Occipital lobe (tissue), 2 donors: ENCODE results near the gene SORCS2. TPM values are rescaled to one million over a fixed set of nuclear protein-coding genes. Genes with fewer than 3 reads are reported as not detected.

Experiments
- DNase-seq: peaks from one replicate; lab custom pipeline; 2025; lab: John Stamatoyannopoulos, UW
- total RNA-seq: library from RNA; depleted of rRNA; stranded (reverse); fragments of >200 nt; gene quantifications from one replicate; pipeline ENCODE4 v1.2.3, GENCODE V29; 2014

SORCS2 gene
- total RNA-seq, 1 donor from 2014 or later: 4.1 TPM

DNA sequence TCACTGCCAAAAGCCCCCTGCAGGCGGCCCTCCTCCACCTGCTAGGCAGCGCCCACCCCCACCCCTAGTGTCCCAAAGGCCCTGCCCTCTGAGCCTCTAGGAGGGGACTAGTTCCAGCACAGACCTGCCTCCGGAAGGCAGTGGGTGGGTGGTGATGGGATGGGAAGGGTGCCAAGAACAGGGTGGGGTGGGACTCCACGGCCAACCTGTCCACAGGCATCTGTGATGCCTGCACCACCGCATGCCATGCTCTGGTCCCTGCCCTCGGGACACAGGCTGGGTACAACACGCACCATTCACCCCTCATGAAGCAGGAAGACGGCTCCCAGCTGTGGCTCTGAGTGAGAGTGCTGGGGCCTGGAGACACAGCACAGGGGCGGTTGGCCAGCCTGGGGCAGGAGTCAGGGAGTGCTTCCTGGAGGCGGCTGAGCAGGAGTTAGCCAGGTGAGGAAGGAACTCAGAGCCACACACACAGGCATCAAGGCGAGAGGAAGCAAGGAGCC lies 485.5 kb downstream of the SORCS2 start:
- DNase-seq: no peak

DNA sequence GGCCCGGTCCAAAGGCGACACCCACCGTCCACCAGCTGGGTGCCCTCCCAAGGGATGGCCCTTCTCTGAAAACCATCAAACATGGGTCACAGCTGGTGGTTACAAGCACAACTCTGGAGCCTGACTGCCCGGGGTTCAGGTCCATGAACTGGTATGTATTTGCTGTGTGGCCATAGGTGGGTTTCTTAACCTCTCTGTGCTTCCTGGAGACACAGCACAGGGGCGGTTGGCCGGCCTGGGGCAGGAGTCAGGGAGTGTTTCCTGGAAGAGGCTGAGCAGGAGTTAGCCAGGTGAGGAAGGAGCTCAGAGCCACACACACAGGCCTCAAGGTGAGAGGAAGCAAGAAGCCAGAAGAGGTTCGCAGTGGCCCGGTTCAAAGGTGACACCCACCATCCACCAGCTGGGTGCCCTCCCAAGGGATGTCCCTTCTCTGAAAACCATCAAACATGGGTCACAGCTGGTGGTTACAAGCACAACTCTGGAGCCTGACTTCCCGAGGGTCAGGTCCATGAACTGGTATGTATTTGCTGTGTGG lies 486.0 kb downstream of the SORCS2 start:
- no peak for DNase-seq

DNA sequence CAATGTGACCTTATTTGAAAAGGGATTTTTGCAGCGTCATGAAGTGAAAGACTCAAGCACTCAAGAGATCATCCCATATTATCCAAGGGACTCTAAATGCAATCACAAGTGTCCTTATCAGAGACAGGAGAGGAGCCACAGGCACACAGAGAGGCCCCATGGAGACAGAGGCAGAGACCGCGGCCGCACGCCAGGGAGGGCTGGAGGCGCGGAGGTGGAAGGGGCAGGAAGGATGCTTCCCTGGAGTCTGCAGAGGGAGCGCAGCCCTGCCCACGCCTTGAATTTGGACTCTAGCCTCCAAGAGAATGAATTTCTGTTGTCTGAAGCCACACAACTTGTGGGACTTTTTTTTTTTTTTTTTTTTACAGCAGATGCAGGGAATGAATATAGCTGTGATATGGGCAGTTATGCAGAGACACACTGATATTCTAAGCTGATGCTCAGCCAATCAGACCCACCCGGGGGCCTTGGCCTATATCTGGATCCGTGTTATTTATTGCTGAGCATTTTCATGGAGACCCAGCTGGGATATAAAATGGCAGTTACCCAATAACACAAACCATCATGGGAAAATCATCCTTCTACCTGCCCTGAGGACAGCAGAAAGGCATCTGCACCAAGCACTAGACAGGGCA lies 487.2 kb downstream of the SORCS2 start:
- no peak for DNase-seq

DNA sequence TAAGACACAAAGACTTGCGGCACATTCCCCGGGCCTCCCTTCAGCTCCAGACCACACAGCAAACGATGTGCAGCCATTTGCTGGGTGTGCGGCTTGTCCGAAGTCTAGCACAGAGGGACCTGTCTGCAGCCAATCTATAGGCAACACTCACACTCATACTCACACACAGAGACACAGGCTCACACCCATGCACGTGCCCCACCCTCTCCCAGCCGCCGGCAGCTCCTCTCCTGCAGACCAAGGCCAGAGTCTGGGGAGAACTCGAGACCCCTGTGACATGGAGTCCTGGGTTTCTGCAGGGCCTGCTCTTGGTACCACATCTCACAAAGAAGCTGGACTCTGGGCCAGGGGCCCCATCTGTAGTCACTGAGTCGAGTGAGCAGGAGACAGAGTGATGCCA lies 487.8 kb downstream of the SORCS2 start:
- no peak for DNase-seq

DNA sequence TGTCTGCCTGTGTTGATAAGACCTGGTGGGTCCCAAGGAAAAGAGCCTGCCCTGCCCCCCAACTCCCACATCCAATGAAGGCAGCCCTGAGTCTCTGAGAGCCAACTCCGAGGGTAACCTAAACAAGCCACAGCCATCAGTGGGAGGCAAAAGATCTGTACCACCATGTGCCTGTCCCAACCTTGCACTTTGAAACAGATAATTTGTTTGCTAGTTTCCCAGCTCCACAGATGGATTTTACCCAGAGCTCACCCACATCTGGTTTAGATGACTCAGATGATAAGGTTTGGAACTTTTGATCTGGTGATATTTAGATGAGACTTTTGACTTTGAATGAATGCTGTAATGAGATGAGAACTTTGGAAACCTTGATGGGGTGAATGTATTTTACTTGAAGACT lies 488.4 kb downstream of the SORCS2 start:
- DNase-seq: no peak

DNA sequence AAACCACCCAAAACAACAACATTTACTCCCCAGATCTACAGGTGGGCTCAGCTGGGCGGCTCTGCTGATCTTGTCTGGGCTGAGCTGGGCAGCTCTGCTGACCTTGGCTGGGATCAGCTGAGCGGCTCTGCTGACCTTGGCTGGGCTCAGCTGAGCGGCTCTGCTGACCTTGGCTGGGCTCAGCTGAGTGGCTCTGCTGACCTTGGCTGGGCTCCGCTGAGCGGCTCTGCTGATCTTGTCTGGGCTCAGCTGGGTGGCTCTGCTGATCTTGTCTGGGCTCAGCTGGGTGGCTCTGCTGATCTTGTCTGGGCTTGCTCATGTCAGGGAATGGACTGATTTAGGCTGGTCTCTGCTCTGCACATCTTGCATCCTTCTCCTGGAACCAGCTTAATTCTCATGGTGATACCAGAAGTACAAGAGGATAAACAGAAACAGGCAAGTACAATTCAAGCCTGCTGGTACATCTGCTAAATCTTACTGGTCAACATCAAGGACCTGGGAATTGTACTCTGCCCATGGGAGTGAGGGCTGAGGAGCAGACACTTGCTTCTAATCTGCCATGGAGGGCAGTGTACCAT lies 490.9 kb downstream of the SORCS2 start:
- DNase-seq: no peak

DNA sequence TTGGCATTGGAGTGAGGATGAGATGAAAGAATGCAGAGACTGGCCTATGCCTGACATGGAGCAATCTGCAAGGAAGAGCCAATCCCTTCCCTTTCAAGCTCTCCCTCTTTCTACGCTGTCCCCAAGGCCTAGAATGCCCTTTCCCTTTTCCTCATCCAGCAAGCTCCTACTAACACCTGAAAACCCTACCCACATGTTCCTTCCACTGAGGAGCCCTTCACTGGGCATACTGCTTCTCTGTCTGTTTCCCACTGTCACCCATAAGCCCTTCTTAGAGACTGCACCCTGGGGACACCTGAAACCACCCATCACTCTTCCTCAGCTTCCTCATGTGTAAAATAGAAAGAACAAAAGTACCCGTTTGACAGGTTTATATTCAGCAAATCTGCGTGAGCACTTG lies 492.0 kb downstream of the SORCS2 start:
- DNase-seq: no peak

DNA sequence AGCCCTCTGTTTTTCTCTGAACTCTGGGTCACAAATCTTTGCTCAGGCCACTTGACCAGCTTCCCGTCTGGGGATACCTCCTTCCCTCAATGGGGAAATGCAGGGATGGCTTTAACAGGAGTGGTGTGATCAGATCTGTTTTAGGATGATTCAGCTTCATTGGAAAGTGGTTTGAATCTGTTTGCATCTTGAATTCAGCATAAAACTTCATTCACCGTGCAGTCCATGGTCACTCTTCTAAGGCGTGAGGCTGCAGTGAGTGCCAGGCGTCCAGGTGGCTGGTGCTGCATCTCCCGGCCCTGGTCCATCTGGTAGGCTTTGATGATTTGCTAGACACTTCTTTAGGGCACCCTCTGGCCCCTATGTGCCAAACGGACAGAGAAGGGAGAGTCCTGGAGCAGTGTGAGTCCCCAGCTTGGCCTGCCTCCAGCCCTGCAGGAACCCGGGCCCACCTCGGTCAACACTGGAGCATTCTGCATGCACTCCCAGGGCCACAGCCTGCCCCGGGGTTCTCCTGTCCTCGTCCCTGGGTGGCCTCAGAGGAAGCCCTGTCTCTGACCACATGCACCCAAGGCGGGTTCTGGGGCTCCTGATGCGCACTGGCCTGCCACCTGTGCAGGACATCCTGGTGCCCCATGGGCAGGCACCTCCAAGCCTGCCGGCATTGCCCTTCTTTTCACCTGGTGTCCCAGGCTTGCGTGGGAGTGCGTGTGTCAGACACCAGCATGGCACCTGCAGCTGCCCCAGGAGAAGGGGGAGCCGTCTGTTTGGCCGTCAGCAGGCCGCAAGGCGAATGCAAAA lies 493.9 kb downstream of the SORCS2 start:
- DNase-seq: no peak

DNA sequence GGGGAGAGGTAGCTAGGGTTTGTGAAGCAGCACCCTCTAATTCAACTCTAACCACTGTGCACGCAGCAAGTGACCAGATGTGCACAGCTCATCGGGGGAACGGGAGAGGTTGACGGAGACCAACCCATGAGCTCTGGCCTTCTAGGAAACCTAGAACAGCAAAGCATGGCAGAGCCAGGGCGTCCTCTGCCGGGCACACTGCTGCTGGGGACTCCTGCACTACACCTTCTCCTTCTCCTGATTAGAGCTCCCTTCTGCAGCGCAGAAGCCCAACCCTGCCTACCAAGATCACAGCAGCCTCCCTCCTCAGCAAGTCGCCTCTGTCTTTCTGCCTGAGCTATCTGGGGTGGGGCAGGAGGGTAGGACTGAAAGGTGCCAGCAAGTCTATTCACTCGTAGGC lies 494.7 kb downstream of the SORCS2 start:
- DNase-seq: no peak

DNA sequence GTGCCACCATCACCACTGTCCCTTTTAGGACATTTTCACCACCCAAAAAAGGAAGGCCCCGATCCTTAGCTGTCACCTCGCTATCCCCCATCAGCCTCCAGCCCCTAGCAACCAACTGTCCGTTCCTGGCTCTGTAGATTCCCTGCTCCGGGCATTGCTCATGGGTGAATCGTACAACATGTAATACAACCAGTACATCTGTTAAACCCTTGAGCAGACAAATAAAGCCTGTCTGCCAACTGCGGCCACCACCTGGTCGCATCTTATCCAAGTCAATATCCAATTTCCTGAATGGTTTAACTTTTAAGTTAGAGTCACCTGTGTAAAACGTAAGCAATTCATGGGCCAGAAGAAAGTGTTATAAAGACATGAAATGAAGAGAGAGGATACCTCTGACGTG lies 495.5 kb downstream of the SORCS2 start:
- DNase-seq: no peak

DNA sequence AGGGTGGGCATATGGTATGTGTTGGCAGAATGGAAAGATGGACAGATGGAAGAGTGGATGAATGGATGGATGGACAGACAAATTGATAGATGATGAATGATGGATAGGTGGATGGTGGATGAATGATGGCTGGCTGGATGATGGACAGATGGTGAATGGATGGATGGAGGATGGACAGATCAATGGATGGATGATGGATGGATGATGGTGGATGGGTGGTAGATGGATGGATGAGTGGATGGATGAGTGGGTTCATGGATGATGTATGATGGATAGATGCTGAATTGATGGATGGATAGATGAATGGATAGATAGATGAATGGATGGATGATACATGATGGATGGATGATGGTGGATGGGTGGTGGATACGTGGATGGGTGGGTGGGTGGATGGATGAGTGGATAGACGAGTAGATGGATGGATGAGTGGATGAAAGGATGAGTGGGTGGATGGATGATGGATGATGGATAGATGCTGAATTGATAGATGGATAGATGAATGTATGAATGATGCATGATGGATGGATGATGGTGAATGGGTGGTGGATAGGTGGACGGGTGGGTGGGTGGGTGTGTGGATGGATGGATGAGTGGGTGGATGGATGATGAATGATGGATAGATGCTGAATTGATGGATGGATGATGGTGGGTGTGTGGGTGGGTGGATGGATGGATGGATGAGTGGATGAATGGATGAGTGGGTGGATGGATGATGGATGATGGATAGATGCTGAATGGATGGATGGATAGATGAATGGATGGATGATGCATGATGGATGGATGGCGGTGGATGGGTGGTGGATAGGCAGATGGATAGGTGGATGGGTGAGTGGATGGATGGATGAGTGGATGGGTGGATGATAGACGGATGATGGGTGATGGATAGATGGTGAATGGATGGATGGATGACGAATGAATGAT lies 497.7 kb downstream of the SORCS2 start:
- no peak for DNase-seq

DNA sequence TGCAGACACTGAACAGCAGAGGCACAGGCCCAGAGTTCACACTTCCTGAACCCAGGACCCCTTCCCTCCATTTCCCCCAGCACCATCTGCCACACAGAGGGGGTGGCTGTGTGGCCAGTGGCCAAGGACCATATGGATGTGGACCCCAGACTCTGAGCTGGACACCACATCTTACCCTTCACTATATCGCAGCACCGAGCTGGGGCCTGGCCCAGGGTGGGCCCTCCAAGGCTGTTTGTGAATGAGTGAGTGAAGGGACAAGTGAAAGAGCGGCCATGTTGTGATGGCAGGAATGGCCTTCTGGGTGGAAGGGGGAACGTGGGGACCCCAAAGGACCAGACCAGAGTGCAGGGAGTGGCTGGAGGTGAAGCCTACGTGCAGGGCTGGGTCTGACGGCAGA lies 498.7 kb downstream of the SORCS2 start:
- DNase-seq: no peak

DNA sequence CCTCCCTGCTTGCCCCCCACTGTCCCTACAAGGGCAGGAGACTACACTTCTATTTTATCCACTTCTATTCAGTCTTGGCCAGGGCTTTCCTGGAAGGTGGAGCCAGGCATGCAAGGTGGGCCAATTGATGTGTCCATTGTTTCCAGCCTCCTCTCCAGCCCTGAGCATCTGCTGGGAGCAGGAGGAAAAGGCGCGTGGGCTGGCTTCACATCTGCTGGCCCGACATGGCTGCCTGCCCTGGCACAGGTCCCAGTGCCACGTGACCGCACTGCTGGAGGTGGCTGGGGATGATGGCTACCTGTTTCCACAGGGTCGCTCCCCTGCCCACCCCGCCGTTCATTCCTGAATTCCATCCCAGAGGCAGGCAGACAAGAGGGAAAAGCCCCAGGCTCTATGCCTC lies 499.6 kb downstream of the SORCS2 start:
- DNase-seq: no peak

DNA sequence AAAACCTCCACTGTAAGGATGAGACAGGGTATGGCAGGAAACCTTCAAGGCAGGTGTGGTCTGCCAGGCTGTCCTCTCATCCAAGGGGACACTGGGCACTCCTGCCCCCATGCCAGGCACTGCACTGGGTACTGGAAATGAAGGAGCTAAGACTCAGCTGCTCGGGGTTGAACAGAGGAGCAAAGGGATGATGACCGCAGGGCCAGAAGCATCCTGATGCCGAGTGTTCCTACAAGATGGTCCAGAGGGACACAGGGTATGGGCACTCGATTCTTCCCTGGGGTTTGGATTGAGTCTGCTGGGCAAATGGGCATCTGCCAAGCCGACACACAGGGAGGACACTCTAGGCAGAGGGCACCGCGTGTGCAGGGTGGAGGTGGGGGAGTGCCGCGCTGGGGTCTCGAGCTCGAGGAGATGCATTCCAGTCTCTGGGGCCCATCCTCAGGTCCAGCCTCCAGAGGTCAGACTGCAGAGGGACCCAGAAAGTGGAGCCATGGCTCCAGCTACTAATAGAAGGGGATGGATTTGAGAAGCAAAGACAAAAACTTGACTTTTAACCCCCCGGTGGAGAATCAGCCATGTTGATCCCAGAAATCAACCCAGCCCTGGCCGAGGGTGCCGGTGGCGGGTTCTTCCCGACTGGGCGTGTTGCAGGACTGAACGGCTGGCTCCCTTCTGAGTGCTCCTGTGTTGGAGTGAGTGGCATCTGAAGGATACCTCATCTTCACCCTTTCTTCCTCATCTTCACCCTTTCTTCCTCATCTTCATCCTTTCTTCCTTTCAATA lies 500.3 kb downstream of the SORCS2 start:
- DNase-seq: no peak

DNA sequence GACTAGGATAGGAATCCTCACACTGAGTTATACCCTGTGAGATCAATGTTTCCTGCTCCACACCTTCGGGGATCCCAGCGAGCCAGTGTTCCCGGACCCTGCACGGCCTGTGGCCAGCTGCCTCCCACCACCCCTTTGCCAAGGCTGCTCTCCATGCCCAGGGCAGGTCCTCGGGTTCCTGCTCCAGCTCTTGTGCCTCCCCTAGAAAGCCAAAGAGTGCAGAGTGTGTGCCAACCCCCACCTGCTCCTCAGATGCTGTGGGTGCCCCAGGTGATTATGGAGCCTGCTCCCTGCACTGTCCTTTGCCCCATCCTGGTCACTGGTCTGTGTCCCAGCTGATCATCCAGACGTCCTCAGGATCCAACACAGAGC lies 500.9 kb downstream of the SORCS2 start:
- no peak for DNase-seq

DNA sequence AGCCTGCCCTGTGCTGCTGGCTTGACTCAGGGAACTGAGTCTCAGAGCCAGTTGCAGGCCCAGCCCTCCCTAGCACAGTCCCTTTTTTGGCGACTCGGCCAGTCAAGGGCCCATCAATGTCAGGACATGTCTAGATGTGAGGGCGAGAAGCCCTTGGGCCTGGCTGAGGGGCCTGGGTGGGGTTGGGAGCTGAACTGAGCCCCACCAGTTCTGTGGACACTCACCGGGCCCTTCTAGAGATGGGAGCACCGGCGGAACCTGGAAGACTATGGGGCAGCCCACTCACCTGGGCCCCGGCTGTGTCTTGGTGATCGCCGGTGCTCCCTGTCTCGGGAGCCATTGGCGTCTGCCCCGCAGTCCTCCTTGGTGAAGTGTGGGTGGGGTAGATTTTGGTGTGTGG lies 501.4 kb downstream of the SORCS2 start:
- DNase-seq: no peak

DNA sequence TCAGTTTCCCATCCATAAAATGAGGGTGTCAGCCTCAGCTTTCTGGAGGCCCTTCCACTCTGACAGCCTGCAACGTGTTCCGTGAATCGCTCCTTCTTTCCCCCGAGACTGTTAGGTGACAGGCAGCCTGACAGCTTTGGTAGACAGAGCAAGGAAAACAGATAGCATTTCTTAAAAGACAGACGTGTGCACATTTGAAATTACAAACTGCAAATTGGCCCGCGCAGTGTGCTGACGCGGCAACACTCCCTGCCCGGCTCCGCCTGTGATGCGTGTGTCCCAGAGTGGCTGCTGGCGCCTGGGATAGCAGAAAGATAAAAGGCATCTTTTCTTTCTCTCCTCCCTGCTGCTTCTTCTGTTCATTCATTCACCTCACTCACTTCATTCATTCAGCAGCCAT lies 502.0 kb downstream of the SORCS2 start:
- no peak for DNase-seq

DNA sequence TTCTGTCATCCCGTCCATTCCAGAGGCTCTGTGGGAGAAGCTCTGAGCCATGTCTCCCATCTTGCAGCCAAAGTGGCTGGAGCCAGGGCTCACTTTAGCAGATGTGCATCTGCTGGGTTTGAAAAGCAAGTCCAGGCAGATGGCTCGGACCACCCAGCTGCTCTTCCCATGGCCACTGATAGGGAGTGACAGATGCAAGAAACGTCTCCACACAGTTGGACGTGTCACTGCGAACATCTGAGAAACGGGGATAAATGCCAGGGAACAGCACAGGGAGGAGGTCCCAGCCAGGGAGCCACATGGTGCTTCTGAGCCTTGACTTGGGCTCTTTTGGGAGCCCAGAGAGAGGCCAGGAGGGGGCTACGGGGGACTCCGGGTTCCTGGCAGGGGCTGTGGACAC lies 505.0 kb downstream of the SORCS2 start:
- no peak for DNase-seq

DNA sequence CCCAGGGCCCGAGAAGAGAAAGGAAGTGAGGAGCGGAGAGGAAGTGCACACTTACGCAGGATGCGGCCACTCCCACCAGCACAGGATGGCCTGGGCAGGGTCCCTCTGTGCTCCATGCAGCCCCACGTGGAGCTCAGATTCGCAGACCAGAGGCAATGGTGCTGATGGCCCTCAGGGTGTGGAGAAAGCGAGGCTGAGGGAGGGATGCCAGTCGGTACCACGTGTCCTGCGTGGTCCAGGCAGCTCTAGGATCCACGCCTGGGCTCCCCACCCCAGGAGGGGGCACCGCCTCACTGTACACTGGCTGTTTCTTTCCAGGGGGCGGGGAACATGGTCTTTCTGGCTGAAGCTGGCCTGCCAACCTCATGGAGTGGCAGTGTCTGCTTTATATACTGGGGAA lies 505.5 kb downstream of the SORCS2 start:
- no peak for DNase-seq

DNA sequence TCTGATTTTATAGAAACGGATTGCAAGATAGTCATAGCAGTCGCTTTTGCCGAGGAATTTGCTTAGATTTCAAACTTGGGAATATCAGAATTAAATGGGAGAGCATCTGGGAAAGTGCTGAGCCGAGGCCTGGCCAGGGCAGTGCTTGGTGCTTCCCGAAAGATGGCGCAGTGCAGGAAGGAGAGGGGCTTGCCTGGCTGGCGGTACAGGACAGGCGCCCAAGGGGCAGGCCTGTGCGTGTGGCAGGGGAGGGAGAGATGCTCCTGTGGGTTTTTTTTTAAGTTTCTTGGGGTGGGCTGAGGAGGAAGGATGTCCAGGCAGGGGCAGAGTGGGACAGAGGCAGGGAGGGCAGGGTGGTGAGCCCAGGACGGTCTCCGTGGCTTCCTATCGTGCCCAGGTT lies 506.2 kb downstream of the SORCS2 start:
- DNase-seq: no peak

DNA sequence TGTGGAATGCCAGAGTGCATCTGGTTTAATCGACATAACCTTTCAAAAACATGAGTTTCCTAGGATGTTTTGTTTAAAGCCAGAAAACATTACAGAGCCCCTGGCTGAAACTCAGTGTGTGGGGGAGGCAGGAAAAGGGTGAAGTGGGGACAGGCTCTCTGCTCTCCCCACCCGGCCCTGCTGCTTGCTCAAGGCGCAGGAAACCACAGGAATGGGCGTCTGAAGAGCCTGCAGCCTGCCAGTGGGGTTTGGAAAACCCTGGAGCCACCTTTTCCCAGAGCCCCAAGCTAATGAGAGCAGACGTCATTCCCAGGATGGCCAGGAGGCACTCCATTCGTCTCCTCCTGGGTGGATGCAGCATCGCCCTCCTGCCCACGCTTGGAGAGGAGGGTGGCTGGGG lies 506.7 kb downstream of the SORCS2 start:
- no peak for DNase-seq
